ENCODE data around the gene KCNQ1.

Gene KCNQ1

GRCh38 chr11:2581151-2581930, 136.5 kb downstream of the KCNQ1 start:
- no peak for DNase-seq (ENCODE audit: low spot score)

GRCh38 chr11:2581931-2582350, 137.1 kb downstream of the KCNQ1 start:
- no peak for DNase-seq (ENCODE audit: low spot score)

GRCh38 chr11:2582351-2582945, 137.6 kb downstream of the KCNQ1 start:
- DNase-seq (ENCODE audit: low spot score), result no peak

- DNase-seq (ENCODE audit: low spot score), result no peak
Measured at GRCh38 chr11:2582946-2583604, 138.3 kb downstream of the KCNQ1 start.

GRCh38 chr11:2583605-2583958, 138.8 kb downstream of the KCNQ1 start:
- no peak for DNase-seq (ENCODE audit: low spot score)

- DNase-seq (ENCODE audit: low spot score), result no peak
Measured at GRCh38 chr11:2584434-2584811, 139.6 kb downstream of the KCNQ1 start.

- no peak for DNase-seq (ENCODE audit: low spot score)
Measured at GRCh38 chr11:2584812-2585565, 140.2 kb downstream of the KCNQ1 start.

- DNase-seq (ENCODE audit: low spot score), result no peak
Measured at GRCh38 chr11:2585566-2586086, 140.8 kb downstream of the KCNQ1 start.

GRCh38 chr11:2586087-2586792, 141.4 kb downstream of the KCNQ1 start:
- no peak for DNase-seq (ENCODE audit: low spot score)

- DNase-seq (ENCODE audit: low spot score), result no peak
Measured at GRCh38 chr11:2586793-2587131, 142.0 kb downstream of the KCNQ1 start.

GRCh38 chr11:2587132-2587930, 142.5 kb downstream of the KCNQ1 start:
- DNase-seq (ENCODE audit: low spot score), result no peak

GRCh38 chr11:2587976-2588748, 143.4 kb downstream of the KCNQ1 start:
- no peak for DNase-seq (ENCODE audit: low spot score)

GRCh38 chr11:2588809-2589537, 144.2 kb downstream of the KCNQ1 start:
- DNase-seq (ENCODE audit: low spot score), result no peak

GRCh38 chr11:2589538-2589934, 144.7 kb downstream of the KCNQ1 start:
- no peak for DNase-seq (ENCODE audit: low spot score)

- DNase-seq (ENCODE audit: low spot score), result peak; percentile 2
Measured at GRCh38 chr11:2590131-2590964, 145.5 kb downstream of the KCNQ1 start.

GRCh38 chr11:2590965-2591754, 146.4 kb downstream of the KCNQ1 start:
- peak; percentile 87 for DNase-seq (ENCODE audit: low spot score)

GRCh38 chr11:2591805-2592204, 147.0 kb downstream of the KCNQ1 start:
- DNase-seq (ENCODE audit: low spot score), result no peak

Data from pons (tissue), 1 donor.